HuH-7 (cell line): ENCODE results near the gene MAN2B1.
"Not testable (repeated sequence)": the region's sequence is repeated elsewhere in the genome, so short reads cannot be mapped to it uniquely, and the experiment has no call there.

ENCODE experiments used
- DNase-seq: peaks from one replicate; pipeline ENCODE4 v3.0.0; 2011; ENCODE audit warnings: low spot score

The MAN2B1 gene

GRCh38 chr19:12666265-12667048, at the start of gene MAN2B1, which contains the start of gene WDR83:
Gene MAN2B1, minus strand, starts transcription at chr19:12666742. Its CDS starts 41 bp downstream, at chr19:12666701.
Gene WDR83, plus strand, starts transcription at chr19:12666807. Its CDS starts 2,984 bp downstream, at chr19:12669791.
- peak; percentile 97 for DNase-seq

- no peak for DNase-seq
Observed at GRCh38 chr19:12715929-12716328, 49.4 kb upstream of the MAN2B1 start.

GRCh38 chr19:12715102-12715501, 48.6 kb upstream of the MAN2B1 start:
- DNase-seq, result no peak

DNA sequence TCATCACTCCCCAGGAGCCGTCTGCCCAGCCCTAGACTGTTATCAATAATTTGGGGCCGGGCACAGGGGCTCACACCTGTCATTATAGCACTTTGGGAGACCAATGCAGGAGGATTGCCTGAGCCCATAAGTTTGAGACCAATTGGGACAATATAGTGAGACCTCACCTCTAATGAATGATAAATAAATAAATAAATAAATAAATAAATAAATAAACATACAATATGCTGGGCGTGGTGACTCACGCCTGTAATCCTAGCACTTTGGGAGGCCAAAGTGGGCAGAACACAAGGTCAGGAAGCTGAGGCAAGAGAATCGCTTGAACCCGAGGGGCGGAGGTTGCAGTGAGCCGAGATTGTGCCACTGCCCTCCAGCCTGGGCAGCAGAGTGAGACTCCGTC, 46.8 kb upstream of the MAN2B1 start:
- DNase-seq, result not testable (repeated sequence)

- not testable (repeated sequence) for DNase-seq
Observed at GRCh38 chr19:12712077-12712476, 45.5 kb upstream of the MAN2B1 start.

DNA sequence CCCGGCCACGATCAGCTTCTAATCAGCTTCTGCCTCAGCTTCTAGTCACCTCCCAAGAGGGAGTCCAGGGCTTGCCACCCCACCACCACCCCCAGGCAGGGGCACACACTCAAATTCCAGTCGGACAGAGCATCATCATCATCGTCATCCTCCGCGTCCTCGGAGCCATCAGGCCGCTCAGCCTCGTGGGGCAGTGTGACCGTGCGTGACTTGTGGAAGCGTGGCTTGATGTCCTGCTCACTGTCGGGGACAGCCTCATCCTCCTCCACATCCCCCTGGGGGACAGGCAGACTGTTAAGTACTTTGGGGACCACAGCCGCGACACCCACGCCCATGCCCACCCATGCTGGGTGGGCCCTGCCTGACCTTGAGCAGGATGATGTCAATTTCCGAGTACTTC, 44.6 kb upstream of the MAN2B1 start:
- DNase-seq, result no peak

DNA sequence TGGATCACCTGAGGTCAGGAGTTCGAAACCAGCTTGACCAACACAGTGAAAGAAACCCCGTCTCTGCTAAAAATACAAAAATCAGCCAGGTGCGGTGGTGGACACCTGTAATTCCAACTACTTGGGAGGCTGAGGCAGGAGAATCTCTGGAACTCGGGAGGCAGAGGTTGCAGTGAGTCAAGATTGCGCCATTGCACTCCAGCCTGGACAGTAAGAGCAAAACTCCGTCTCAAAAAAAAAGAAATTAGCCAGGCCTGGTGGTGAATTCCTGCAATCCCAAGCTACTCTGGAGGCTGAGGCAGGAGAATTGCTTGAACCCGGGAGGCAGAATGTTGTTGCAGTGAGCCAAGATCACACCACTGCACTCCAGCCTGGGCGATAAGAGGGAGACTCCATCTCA, 42.1 kb upstream of the MAN2B1 start:
- DNase-seq, result no peak

GRCh38 chr19:12706332-12706718, 39.8 kb upstream of the MAN2B1 start:
- no peak for DNase-seq

GRCh38 chr19:12705654-12706331, 39.3 kb upstream of the MAN2B1 start:
- no peak for DNase-seq

DNA sequence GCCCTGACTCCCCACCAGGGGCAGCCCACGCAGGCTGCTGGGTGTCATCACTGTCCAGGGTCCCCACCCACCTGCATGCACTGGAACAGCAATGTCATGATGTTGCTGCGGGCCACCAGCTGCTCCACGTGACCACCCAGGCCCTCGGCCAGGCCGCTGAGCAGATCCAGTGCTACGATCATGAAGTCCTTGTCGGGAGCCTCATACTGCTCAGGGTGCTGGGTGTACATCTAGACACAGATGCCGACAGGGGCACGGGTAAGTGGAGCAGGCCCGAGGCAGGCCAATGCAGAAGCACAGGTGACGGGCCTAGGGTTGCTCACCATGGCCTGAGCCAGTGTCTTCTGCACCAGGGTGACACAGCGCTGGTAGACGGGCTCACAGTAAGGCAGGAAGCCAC, 38.6 kb upstream of the MAN2B1 start:
- DNase-seq, result no peak

DNA sequence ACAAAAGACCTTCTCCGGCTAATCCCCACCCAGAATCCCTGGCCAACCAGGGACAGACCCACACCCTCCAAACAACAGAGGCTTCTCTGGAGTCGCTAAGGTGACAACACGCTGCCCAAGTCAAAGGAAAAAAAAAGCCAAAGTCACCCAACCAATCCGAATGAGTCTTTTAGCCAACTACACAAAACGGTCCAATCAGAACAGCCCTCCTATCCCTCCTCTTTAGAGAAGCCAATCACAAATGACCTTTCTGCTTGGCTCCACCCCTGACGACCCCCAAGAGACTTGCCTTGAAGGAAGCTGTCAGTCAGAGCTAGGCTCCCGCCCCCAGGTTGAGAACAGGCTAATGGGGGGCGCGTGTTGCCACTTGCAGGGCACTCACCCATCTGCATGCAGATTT, 36.5 kb upstream of the MAN2B1 start:
- peak; percentile 43 for DNase-seq

DNA sequence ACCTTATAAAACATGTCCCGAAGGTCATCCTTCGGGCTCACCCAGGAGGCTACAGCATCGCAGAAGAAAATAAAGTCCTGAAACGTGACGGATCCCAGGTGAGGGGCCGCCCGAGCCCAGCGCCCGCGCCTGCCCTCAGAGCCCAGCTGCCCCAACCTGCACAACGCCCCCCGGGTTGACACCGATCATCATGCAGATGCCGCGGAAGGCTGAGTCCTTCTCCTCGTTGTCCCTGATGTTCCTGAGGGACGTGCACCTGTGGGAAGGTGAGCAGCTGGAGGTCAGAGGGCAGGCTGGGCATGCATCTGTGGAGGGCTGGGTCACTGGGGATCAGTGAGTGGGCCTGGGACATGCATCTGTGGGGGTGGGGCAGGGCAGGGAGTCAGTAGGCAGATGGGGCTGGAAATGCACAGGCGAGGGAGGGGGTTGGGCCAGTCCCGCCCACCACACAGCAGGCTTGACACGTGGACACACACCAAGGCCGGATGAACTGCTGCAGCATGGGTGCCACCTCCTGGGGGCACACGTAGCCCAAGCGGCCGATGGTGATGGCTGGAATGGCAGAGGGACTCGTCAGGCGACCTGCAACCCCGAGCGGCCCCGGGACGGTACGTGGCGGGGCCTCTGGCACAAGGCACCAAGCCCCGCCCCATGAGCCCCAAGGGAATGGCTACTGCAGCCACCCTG, 35.2 kb upstream of the MAN2B1 start:
- DNase-seq, result no peak

- no peak for DNase-seq
Observed at GRCh38 chr19:12698138-12698537, 31.6 kb upstream of the MAN2B1 start.

DNA sequence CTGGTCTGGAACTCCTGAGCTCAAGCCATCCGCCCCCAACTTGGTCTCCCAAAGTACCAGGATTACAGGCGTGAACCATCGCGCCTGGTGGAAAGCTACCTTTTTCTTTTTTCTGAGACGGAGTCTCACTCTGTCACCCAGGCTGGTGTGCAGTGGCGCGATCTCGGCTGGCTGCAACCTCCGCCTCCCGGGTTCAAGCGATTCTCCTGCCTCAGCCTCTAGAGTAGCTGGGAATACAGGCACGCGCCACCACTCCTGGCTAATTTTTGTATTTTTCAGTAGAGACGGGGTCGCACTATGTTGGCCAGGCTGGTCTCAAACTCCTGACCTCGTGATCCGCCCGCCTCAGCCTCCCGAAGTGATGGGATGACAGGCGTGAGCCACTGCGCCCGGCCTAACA, 30.9 kb upstream of the MAN2B1 start:
- not testable (repeated sequence) for DNase-seq

GRCh38 chr19:12696366-12697335, 30.1 kb upstream of the MAN2B1 start, which contains the start of gene FBXW9:
Gene FBXW9, minus strand, starts transcription at chr19:12696631. Its CDS starts 50 bp downstream, at chr19:12696581.
- DNase-seq, result peak; percentile 95

- DNase-seq, result no peak
Observed at GRCh38 chr19:12695997-12696365, 29.4 kb upstream of the MAN2B1 start.

GRCh38 chr19:12695514-12695913, 29.0 kb upstream of the MAN2B1 start:
- no peak for DNase-seq

GRCh38 chr19:12695096-12695495, 28.6 kb upstream of the MAN2B1 start:
- no peak for DNase-seq

GRCh38 chr19:12694641-12695040, 28.1 kb upstream of the MAN2B1 start:
- DNase-seq, result no peak

- no peak for DNase-seq
Observed at GRCh38 chr19:12692960-12693359, 26.4 kb upstream of the MAN2B1 start.

- no peak for DNase-seq
Observed at GRCh38 chr19:12689581-12690216, 23.2 kb upstream of the MAN2B1 start.
